GM18502 (cell line): ENCODE results near the gene SLC26A2.

Experiments used
- ATAC-seq: cut with Tn5 transposase; IDR thresholded peaks from one replicate; pipeline ENCODE4 v1.9.1; 2021; ENCODE audit warnings: mild to moderate bottlenecking; ENCODE audit not compliant: unreplicated experiment, poor library complexity

SLC26A2 gene

DNA sequence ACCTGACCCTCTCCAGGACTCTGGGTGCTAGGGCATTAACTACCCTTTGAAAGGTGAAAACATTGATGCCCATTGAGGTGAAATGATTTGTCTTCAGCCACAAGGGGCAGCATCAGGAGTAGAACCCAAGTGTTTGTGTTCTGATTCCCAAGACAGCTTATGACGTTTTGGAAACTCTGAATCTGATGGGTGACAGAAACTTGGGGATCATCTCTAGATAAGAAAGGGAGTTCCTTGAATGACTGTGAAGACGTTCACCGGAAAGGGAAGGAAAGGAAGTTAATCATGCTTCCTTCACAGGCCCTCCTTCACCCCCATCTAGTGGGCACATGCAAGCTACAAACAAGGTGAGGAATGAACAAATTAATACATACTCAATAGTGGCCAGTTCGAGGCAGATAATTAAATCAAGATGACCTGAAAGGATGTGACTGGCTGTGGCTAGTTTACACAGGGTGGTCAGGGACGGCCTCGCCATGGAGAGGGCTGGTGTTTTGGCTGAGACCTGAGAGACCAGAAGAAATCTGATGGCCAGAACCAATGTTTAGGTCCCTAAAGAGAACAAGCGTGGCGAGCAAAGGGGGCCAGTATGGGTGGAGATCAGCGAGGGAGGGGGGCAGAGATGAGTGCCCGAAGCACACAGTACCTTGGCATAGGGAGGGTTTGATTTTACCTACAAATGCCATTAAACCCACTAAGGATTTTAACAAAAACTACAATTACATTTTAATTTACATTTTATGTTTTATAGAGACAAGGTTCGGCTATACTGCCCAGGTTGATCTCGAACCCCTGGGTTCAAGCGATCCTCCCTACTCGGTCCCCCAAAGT is 937 bp upstream of the SLC26A2 start:
- ATAC-seq = peak; percentile 21

- ATAC-seq = no peak
Measured at GRCh38 chr5:149961186-149961685, 678 bp downstream of the SLC26A2 start.

GRCh38 chr5:149961957-149962409 is 1.4 kb downstream of the SLC26A2 start:
- ATAC-seq = no peak

DNA sequence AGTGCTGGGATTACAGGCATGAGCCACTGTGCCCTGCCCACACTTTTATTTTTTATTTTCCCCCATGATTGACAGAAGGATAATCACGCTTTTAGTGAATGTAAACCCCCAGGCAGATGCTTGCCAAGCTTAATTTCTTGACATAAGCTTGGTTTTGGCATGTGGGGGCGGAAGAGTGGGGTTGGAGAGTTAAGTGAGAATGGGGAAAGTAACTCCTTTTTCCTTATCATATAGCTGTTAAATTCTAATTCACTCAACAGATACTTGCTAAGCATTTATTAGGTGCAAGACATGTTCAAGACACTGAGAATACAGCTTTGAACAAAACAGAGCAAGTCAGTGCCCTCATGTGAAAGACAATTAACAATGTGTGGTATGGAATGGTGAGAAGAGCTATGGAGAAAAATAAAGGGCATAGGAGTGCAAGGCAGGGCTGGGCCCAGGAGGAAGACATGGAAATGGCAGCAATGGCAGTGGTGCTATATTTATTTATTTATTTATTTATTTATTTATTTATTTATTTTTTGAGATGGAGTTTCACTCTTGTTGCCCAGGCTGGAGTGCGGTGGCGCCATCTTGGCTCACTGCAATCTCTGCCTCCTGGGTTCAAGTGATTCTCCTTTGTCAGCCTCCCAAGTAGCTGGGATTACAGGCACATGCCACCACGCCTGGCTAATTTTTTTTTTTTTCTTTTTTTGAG is 2.2 kb downstream of the SLC26A2 start:
- no peak for ATAC-seq

DNA sequence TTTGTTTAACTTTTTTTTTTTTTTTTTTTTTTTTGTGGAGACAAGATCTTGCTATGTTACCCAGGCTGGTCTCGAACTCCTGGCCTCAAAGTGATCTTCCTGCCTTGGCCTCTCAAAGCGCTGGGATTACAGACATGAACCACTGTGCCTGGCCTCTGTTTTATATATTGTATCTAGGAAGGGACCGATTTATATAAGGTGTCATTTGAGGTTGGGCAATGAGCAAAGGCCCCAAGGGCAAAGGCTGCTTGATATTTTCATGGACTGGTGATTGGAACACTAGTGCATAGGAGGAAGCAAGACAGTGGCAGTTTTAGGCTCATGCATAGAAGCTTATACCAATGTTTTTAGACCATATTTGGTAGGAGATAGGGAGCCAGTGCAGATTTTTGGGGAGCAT is 3.2 kb downstream of the SLC26A2 start:
- no peak for ATAC-seq

GRCh38 chr5:149966946-149967345 is 6.4 kb downstream of the SLC26A2 start:
- no peak for ATAC-seq

DNA sequence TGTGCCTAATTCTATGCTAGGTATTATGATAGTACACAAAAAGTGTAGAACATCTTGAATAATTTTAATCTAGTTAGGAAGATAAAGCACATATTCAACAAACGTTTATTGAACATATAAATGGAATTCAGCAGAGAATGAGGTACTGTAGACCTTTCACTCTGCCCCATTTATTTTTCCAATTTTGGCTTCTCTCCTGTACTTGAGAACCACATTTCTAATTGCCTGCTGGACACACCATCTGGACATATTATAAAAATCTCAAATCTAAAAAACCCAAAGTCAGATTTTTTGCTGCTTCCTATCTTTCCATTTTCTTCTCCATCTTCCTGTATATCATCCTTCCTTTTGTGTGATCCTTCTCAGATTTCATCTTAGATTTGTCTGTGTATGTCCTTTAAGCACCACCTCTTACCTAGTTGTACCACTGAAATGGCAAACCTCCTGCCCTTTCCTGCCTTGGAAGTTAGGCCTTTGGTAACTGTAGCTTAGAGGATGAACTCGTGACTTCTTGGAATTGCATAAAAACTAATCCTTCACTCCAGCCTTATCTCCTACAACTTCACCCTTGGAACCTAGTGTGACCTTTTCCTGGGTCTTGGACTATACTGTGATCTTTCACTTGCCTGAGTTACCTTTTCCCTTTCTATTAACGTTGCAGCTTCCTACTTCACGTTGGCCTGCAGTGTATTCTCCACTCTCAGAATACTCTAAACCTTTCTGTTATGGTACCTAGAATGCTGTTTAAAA is 8.8 kb downstream of the SLC26A2 start:
- no peak for ATAC-seq

DNA sequence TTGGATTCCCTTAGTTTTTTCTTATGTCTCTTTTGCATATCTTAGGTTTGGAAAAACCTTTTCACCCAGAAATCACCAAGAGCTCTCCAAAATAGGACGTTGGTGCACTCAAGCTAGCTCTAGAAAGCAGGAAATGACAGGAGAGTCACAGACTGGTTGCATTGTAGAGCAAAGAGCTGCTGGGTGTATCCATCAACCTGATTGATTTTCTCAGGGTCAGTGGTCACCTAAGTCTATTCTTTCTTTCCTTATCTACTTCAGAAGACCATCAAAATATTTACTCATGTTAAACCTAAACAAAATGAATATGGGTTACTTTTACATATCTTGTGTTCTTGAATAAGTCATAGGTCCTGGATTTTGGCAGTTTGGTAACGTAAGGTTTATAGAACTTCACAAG is 14.9 kb downstream of the SLC26A2 start:
- no peak for ATAC-seq

DNA sequence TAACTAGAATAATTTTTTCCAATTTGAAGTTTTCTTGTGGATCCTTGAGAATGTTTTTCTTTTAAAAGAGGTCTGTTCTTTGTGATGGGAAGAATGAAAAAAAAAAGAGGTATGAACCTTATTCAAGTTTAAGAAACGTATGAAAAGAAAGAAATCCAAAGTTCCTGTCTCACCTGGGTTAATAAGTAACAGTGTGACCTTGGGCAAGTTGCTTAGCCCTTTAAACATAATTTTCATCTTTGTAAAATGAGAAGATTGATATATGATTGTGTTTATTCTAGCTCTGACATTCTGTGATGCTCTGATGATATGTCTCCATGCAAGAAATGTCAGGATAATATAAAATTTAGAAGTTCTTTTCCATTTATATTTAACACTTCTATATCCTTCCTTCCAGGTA is 19.3 kb downstream of the SLC26A2 start:
- ATAC-seq = no peak

- no peak for ATAC-seq
Measured at GRCh38 chr5:149981206-149981605, 20.6 kb downstream of the SLC26A2 start.

GRCh38 chr5:149982505-149982904 is 21.9 kb downstream of the SLC26A2 start:
- no peak for ATAC-seq

GRCh38 chr5:149988126-149988525 is 27.6 kb downstream of the SLC26A2 start:
- no peak for ATAC-seq

GRCh38 chr5:149990518-149991376 is 30.2 kb downstream of the SLC26A2 start:
- peak; percentile 72 for ATAC-seq

- no peak for ATAC-seq
Measured at GRCh38 chr5:149993471-149993870, 32.9 kb downstream of the SLC26A2 start.

- ATAC-seq = no peak
Measured at GRCh38 chr5:149995385-149996204, 35.0 kb downstream of the SLC26A2 start.

- ATAC-seq = no peak
Measured at GRCh38 chr5:149996205-149996890, 35.8 kb downstream of the SLC26A2 start.

DNA sequence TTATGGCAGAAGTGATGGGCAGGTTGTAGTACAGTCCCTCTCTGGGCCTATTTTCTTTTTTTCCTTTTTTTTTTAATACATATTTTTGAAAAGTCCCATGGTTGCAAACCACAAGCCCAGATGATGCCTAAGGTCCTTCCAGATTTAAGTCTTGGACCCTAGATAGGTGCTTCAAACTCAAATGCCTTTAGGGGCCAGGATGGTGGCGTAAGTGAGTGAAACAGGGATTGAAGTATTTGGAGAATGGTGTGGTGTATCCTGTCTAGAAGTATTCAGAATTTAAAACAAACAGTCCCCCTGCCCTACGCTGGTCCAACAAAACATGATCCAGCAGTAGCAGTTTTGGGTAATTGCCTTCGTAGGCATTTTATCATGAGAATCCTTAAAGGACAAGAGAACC is 37.7 kb downstream of the SLC26A2 start:
- no peak for ATAC-seq

- ATAC-seq = no peak
Measured at GRCh38 chr5:149999359-149999758, 38.8 kb downstream of the SLC26A2 start.
